ENCODE data around the gene P4HA2. TPM values are rescaled to one million over a fixed set of nuclear protein-coding genes. Genes with fewer than 3 reads are reported as not detected.
A peak's percentile ranks its signal among the peaks of the same experiment; 100 is the strongest.

P4HA2 gene
- polyA plus RNA-seq, 1 experiment = 435 TPM

DNA sequence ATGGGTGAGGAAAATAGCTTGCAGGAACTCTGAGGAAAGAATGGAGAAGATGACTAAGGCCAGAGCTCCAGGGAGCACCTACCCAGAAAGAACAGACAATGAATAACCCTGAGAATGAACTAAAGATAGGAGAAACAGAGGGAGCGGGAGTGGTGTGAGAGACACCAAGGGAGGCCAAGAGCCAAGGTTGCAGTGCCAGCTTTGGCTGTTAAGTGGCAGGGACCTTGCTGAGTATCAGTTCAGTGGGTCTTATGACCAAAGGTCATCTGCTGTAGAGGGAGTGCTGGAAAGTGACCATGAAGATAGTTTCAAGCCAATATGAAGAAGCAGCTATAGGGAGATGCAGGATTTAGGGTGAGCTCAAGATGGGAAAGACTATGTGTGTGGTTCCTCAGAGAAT, 16.7 kb downstream of the P4HA2 start:
- H3K36me3 ChIP-seq (ENCODE audit: control insufficient read depth, insufficient read depth, low read length) = peaks cover 36% of the 10 kb centered on the region
- H3K27me3 ChIP-seq (ENCODE audit: control insufficient read depth, insufficient read depth, low read length) = no peaks in the 10 kb centered on the region
- H3K4me3 ChIP-seq (ENCODE audit: low read depth, low read length) = no peak overlapping the region
- TF ChIP-seq, protein P1, sequence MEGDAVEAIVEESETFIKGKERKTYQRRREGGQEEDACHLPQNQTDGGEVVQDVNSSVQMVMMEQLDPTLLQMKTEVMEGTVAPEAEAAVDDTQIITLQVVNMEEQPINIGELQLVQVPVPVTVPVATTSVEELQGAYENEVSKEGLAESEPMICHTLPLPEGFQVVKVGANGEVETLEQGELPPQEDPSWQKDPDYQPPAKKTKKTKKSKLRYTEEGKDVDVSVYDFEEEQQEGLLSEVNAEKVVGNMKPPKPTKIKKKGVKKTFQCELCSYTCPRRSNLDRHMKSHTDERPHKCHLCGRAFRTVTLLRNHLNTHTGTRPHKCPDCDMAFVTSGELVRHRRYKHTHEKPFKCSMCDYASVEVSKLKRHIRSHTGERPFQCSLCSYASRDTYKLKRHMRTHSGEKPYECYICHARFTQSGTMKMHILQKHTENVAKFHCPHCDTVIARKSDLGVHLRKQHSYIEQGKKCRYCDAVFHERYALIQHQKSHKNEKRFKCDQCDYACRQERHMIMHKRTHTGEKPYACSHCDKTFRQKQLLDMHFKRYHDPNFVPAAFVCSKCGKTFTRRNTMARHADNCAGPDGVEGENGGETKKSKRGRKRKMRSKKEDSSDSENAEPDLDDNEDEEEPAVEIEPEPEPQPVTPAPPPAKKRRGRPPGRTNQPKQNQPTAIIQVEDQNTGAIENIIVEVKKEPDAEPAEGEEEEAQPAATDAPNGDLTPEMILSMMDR (IDR thresholded peaks at IDR 0.05; ENCODE audit: insufficient read depth, low read depth, low read length) = no peak
- ChIA-PET CTCF (interaction anchor here (0.8 to 1.2 kb wide), 4 partner anchors 21 to 147 kb away, joined by 3 read pairs; no protein-coding TSS in a partner anchor), POLR2A (no interaction called here)
- no peak for DNase-seq (ENCODE audit: low read depth)

DNA sequence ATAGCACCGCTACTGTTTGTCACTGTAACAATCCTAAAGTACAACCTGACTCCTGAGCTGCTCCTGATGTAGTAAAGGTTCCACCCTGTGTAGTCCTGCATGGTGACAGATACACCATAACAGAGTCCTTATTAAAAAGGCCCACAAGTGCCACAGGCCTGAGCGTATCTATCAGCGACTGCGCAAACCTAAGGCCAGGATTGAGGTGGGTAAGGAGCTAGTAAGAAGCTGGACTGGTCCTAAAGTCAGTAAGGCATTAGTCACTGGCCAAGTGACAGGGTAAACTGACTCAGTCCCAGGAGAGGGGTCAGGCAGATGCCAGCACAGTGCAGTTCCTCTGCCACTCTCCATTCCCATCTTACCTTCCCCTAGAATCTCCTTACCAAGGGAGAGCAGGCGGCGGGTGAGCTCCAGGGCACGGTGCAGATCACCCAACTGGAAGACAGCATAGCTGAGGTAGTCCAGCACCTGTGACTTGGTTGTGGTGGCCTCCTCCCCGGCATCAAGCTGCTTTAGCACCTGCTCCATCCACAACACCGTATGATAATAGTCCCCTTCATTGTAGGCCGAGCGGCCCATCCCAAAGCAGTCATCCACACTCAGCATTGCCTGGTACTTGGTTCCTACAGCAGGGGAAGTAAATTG, 17.6 kb downstream of the P4HA2 start:
- POLR2A ChIA-PET = no interaction called here
- no peaks in the 10 kb centered on the region for H3K27me3 ChIP-seq (ENCODE audit: control insufficient read depth, insufficient read depth, low read length)
- CTCF ChIA-PET = interaction anchor here (1.3 to 2.2 kb wide), 2 partner anchors 20 to 147 kb away, joined by 3 to 6 read pairs; no protein-coding TSS in a partner anchor
- no peak for DNase-seq (ENCODE audit: low read depth)
- peaks cover 41% of the 10 kb centered on the region for H3K36me3 ChIP-seq (ENCODE audit: control insufficient read depth, insufficient read depth, low read length)
- TF ChIP-seq, protein P1 (IDR thresholded peaks at IDR 0.05; ENCODE audit: insufficient read depth, low read depth, low read length) = no peak
- H3K4me3 ChIP-seq (ENCODE audit: low read depth, low read length) = no peak overlapping the region

DNA sequence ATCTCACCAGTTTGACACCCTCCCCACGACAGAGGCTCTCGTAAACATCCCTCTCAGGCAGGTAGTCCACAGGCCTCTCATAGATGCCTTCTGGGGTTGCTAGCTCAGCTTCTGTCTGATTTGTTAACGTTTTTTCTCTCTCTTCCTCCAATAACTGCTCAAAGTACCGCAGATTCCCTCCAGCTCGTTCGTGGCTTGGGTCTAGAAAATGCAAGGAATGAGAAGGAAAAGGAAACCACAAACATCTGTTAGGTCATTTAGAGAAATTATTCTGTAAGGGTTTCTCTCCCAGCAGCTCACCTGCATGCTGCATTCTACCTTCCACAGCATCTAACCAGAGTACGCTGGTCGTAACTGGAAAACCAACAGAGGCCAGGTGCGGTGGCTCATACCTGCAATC, 18.5 kb downstream of the P4HA2 start:
- H3K36me3 ChIP-seq (ENCODE audit: control insufficient read depth, insufficient read depth, low read length) = peaks cover 46% of the 10 kb centered on the region
- TF ChIP-seq, protein P1 (IDR thresholded peaks at IDR 0.05; ENCODE audit: insufficient read depth, low read depth, low read length) = no peak
- POLR2A ChIA-PET = no interaction called here
- H3K4me3 ChIP-seq (ENCODE audit: low read depth, low read length) = no peak overlapping the region
- H3K27me3 ChIP-seq (ENCODE audit: control insufficient read depth, insufficient read depth, low read length) = no peaks in the 10 kb centered on the region
- CTCF ChIA-PET = interaction anchor here (0.9 to 2.2 kb wide), 6 partner anchors 15 to 146 kb away, joined by 3 to 6 read pairs (median 3); no protein-coding TSS in a partner anchor
- peak; percentile 58 for DNase-seq (ENCODE audit: low read depth)

DNA sequence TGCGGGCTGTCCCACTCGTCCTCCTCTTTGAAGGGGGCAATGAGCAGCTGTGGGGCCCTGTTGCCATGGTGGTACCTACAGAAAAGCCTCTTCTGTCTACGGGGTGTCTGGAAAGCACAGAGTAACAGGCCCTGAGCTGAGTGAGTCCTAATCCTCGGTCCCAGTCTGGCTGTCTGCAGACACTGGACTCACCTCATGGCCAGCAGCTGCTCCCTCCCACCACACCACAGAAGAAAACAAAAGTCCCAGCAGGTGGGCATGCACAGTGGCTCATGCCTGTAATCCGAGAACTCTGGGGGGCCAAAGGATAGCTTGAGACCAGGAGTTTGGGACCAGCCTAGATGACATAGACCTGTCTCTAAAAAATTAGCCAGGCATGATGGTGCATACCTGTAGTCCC, 19.9 kb downstream of the P4HA2 start:
- TF ChIP-seq, protein P1 (IDR thresholded peaks at IDR 0.05; ENCODE audit: insufficient read depth, low read depth, low read length) = no peak
- peaks cover 47% of the 10 kb centered on the region for H3K36me3 ChIP-seq (ENCODE audit: control insufficient read depth, insufficient read depth, low read length)
- no peaks in the 10 kb centered on the region for H3K27me3 ChIP-seq (ENCODE audit: control insufficient read depth, insufficient read depth, low read length)
- ChIA-PET POLR2A (no interaction called here), CTCF (interaction anchor here (1.0 to 1.7 kb wide), 3 partner anchors 9 to 27 kb away, joined by 3 to 5 read pairs (median 5); no protein-coding TSS in a partner anchor)
- no peak overlapping the region for H3K4me3 ChIP-seq (ENCODE audit: low read depth, low read length)
- no peak for DNase-seq (ENCODE audit: low read depth)

DNA sequence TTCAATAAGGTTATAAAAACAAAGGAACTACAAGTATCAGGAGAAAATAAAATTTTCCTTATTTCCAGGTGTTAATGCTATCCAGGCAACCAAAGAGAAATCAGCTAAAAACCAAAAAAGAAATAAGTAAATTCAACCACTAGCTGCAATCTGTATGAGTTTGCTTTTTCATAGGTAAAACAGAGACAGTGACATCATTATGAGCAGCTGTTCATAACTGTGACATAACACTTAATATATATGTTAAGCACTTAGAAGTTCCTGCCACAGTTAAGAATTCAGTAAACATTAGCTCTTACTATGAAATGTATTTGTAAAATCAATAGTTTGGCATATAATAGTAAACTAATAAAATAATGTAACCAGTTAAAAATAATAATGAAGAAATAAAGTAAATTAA, 20.9 kb downstream of the P4HA2 start:
- ChIA-PET CTCF (interaction anchor here (0.8 to 2.3 kb wide), 4 partner anchors 17 to 142 kb away, joined by 3 to 10 read pairs (median 4); partner anchors contain the start of gene P4HA2), POLR2A (no interaction called here)

More for the DNA sequence above, 20.9 kb downstream of the P4HA2 start:
- Histone ChIP-seq H3K36me3 (ENCODE audit: control insufficient read depth, insufficient read depth, low read length) (peaks cover 46% of the 10 kb centered on the region), H3K4me3 (ENCODE audit: low read depth, low read length) (no peak overlapping the region), H3K27me3 (ENCODE audit: control insufficient read depth, insufficient read depth, low read length) (no peaks in the 10 kb centered on the region)
- no peak for DNase-seq (ENCODE audit: low read depth)
- TF ChIP-seq, protein P1 (IDR thresholded peaks at IDR 0.05; ENCODE audit: insufficient read depth, low read depth, low read length) = no peak
